Trophoblast cell (in vitro differentiated cells and primary cell): ENCODE measurements around the gene TUNAR.

Experiments used
- DNase-seq, 2 donors: peaks; one replicate each; pipeline ENCODE4 v3.0.0-alpha.2; 2016
- H2AFZ ChIP-seq: 2 replicates; pipeline ENCODE4 v1.6.1; 2013; ENCODE audit warnings: low read length, moderate library complexity, mild to moderate bottlenecking; ENCODE audit not compliant: insufficient read depth, poor library complexity
- H2AK5ac ChIP-seq: 2 replicates; pipeline ENCODE4 v1.6.1; 2013; ENCODE audit warnings: mild to moderate bottlenecking, low read length
- H2BK120ac ChIP-seq: 2 replicates; pipeline ENCODE4 v1.6.1; 2013; ENCODE audit warnings: low read length, mild to moderate bottlenecking, moderate library complexity; ENCODE audit not compliant: insufficient read depth, poor library complexity
- H2BK12ac ChIP-seq: 2 replicates; pipeline ENCODE4 v1.6.1; 2013; ENCODE audit warnings: mild to moderate bottlenecking, low read length, moderate library complexity
- H2BK5ac ChIP-seq: 2 replicates; pipeline ENCODE4 v1.6.1; 2013; ENCODE audit warnings: low read length, low read depth, moderate library complexity, mild to moderate bottlenecking; ENCODE audit not compliant: poor library complexity
- H3K14ac ChIP-seq: 2 replicates; pipeline ENCODE4 v1.6.1; 2013; ENCODE audit warnings: mild to moderate bottlenecking, low read length
- H3K18ac ChIP-seq: 2 replicates; pipeline ENCODE4 v1.6.1; 2013; ENCODE audit warnings: mild to moderate bottlenecking, low read length
- H3K23ac ChIP-seq: 2 replicates; pipeline ENCODE4 v1.6.1; 2013; ENCODE audit warnings: low read length
- H3K27ac ChIP-seq: 2 replicates; pipeline ENCODE4 v1.5.1; 2013; ENCODE audit warnings: low read depth, mild to moderate bottlenecking, inconsistent platforms, low read length, moderate library complexity
- H3K27me3 ChIP-seq: 2 replicates; pipeline ENCODE4 v1.6.1; 2013; ENCODE audit warnings: inconsistent platforms, mild to moderate bottlenecking, low read length, moderate library complexity; ENCODE audit not compliant: insufficient read depth
- H3K36me3 ChIP-seq, 2 experiments: 1 replicate in 1 of 2; 2 replicates in 1 of 2; pipeline ENCODE4 v1.6.1; 2013; ENCODE audit warnings: low read length in 2 of 2, mild to moderate bottlenecking in 2 of 2, moderate library complexity in 1 of 2; ENCODE audit not compliant: insufficient read depth in 2 of 2, control insufficient read depth in 1 of 2
- H3K4ac ChIP-seq: 2 replicates; pipeline ENCODE4 v1.6.1; 2013; ENCODE audit warnings: low read depth, mild to moderate bottlenecking, low read length, moderate library complexity
- H3K4me1 ChIP-seq, 2 experiments: 1 replicate in 1 of 2; 2 replicates in 1 of 2; pipeline ENCODE4 v1.6.1; 2013; ENCODE audit warnings: low read length in 2 of 2, mild to moderate bottlenecking in 2 of 2, moderate library complexity in 1 of 2; ENCODE audit not compliant: insufficient read depth in 2 of 2, control insufficient read depth in 1 of 2
- H3K4me2 ChIP-seq: 2 replicates; pipeline ENCODE4 v1.6.1; 2013; ENCODE audit warnings: inconsistent platforms, mild to moderate bottlenecking, low read length, moderate library complexity
- H3K4me3 ChIP-seq: 2 replicates; pipeline ENCODE4 v1.5.1; 2013; ENCODE audit warnings: mild to moderate bottlenecking, low read depth, low read length, inconsistent platforms
- H3K79me1 ChIP-seq: one replicate; pipeline ENCODE4 v1.6.1; 2013; ENCODE audit warnings: low read length
- H3K79me2 ChIP-seq: 2 replicates; pipeline ENCODE4 v1.6.1; 2013; ENCODE audit warnings: low read length, mild to moderate bottlenecking; ENCODE audit not compliant: control insufficient read depth, insufficient read depth, poor library complexity
- H3K9ac ChIP-seq: 2 replicates; pipeline ENCODE4 v1.6.1; 2013; ENCODE audit warnings: mild to moderate bottlenecking, low read length
- H3K9me3 ChIP-seq: 2 replicates; pipeline ENCODE4 v1.6.1; 2013; ENCODE audit warnings: low read depth, mild to moderate bottlenecking, control low read depth, inconsistent platforms, low read length; ENCODE audit not compliant: insufficient read depth
- H4K12ac ChIP-seq: 2 replicates; pipeline ENCODE4 v1.6.1; 2013; ENCODE audit warnings: low read depth, mild to moderate bottlenecking, low read length, moderate library complexity
- H4K8ac ChIP-seq: 2 replicates; pipeline ENCODE4 v1.6.1; 2013; ENCODE audit warnings: low read depth, mild to moderate bottlenecking, low read length, moderate library complexity
- H4K91ac ChIP-seq: one replicate; pipeline ENCODE4 v1.6.1; 2013; ENCODE audit warnings: low read depth, mild to moderate bottlenecking, low read length, moderate library complexity
- WGBS: extraction: QIAGEN DNeasy Blood & Tissue Kit; methylation state at CpG from one replicate; pipeline ENCODE4 v1.1.7; 2013; ENCODE audit warnings: missing lambda C conversion rate; ENCODE audit not compliant: insufficient read length, insufficient coverage; ENCODE audit errors: extremely low coverage; 5-methylcytosine and 5-hydroxymethylcytosine counted together

The TUNAR gene

DNA sequence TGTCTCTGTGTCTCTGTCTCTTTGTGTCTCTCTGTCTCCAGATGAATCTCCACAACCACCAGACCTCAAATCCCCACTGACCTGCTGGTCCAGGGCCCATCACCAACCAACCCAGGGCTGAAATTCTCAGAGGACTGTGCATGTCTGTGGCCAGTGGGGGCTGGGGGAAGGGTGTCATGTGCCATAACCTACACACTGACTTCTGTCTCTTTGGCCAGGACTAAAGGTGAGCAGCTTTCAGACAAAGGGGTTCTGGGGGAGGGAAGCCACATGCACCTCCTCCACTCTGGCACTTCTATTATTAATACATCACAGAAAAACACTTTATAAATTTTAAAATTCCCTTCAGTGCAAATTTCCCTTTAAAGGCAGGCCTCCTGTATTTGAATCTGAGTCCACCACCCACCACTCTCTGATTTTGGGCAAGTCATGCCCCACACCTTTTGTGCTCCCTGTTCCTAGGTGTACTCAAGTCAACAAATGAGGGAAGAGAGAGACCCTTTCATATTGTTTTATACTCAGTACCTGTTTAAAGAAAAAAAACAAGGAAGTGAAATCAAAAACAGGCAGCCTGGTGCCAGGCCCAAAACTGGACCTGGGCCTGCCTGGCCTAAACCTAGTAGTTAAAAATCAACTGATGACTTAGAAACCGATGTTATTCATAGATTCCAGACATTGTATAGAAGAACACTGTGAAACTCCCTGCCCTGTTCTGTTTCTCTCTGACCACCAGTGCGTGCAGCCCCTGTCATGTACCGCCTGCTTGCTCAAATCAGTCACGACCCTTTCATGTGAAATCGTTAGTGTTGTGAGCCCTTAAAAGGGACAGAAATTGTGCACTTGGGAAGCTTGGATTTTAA lies 80.2 kb downstream of the TUNAR start:
- no peak for DNase-seq
- Histone ChIP-seq H3K14ac (no peak overlapping the region), H3K9me3 (no peaks in the 10 kb centered on the region), H3K79me1 (no peaks in the 10 kb centered on the region), H3K27ac (no peak overlapping the region), H3K18ac (no peak overlapping the region), H3K4me3 (no peak overlapping the region), H3K27me3 (no peaks in the 10 kb centered on the region), H3K4ac (no peak overlapping the region), H2BK5ac (no peak overlapping the region), H2BK120ac (no peak overlapping the region), H3K23ac (no peak overlapping the region), H3K36me3 (no peaks in the 10 kb centered on the region), H3K4me1 (peaks cover 3 to 8% of the 10 kb centered on the region in 2 experiments), H2AFZ (no peak overlapping the region), H2AK5ac (no peak overlapping the region), H4K8ac (no peak overlapping the region), H4K12ac (no peak overlapping the region), H3K9ac (no peak overlapping the region), H4K91ac (no peak overlapping the region), H2BK12ac (no peak overlapping the region), H3K4me2 (no peak overlapping the region), H3K79me2 (no peaks in the 10 kb centered on the region)
- no CpG with 5 or more reads among the region's 5 CpGs for WGBS

DNA sequence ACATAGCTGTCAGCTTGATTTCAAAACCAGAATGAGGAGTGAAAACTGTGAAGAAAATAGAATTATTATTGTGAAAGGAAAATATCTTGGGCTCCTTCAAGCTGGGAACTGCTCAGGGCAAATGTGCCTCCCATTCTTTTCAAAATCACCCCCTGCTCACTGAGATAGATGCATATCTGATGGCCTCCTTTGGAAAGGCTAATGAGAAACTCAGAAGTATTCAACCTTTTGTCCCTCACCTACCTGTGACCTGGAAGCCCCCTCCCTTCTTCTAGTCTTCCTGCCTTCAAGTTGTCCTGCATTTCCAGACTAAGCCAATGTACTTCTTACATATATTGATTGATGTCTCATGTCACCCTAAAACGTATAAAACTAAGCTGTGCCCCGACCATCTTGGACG lies 81.5 kb downstream of the TUNAR start:
- H3K9me3 ChIP-seq: no peaks in the 10 kb centered on the region
- no peak overlapping the region for H3K4ac ChIP-seq
- no peak overlapping the region for H3K18ac ChIP-seq

DNA sequence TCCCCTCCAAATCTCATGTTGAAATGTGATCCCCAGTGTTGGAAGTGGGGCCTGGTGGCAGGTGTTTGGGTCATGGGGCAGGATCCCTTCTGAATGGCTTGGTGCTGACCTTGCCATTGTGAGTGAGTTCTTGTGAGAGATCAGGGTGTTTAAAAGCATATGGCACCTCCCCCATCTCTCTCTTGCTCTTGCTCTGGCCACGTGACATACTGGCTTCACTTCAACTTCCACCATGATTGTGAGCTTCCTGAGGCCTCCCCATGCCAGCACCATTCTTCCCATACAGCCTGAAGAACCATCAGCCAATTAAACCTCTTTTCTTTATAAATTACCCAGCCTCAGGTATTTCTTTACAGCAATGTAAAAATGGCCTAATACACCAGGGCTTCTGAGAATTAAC lies 82.7 kb downstream of the TUNAR start:
- Histone ChIP-seq H4K12ac (no peak overlapping the region), H3K14ac (no peak overlapping the region), H2AFZ (no peak overlapping the region), H3K9ac (no peak overlapping the region), H3K27me3 (no peaks in the 10 kb centered on the region), H3K36me3 (no peaks in the 10 kb centered on the region), H3K23ac (no peak overlapping the region), H2AK5ac (no peak overlapping the region), H2BK120ac (no peak overlapping the region), H3K4me3 (no peak overlapping the region), H3K79me2 (no peaks in the 10 kb centered on the region), H2BK12ac (no peak overlapping the region), H3K4me2 (no peak overlapping the region), H3K4ac (no peak overlapping the region), H3K4me1 (peaks cover 5 to 10% of the 10 kb centered on the region in 2 experiments), H4K91ac (no peak overlapping the region), H3K9me3 (no peaks in the 10 kb centered on the region), H3K18ac (no peak overlapping the region), H2BK5ac (no peak overlapping the region), H3K79me1 (no peaks in the 10 kb centered on the region), H4K8ac (no peak overlapping the region), H3K27ac (no peak overlapping the region)
- no CpG with 5 or more reads among the region's 1 CpG for WGBS
- no peak for DNase-seq

More for the DNA sequence above, 81.5 kb downstream of the TUNAR start:
- Histone ChIP-seq H2BK12ac (no peak overlapping the region), H2AFZ (no peak overlapping the region), H3K14ac (no peak overlapping the region), H3K27ac (no peak overlapping the region), H3K4me3 (no peak overlapping the region), H3K79me2 (no peaks in the 10 kb centered on the region), H3K23ac (no peak overlapping the region), H4K12ac (no peak overlapping the region), H4K8ac (no peak overlapping the region), H3K4me1 (peaks cover 5 to 10% of the 10 kb centered on the region in 2 experiments), H4K91ac (no peak overlapping the region), H3K27me3 (no peaks in the 10 kb centered on the region), H3K36me3 (no peaks in the 10 kb centered on the region), H2BK120ac (no peak overlapping the region), H3K9ac (no peak overlapping the region), H3K79me1 (no peaks in the 10 kb centered on the region), H2BK5ac (no peak overlapping the region), H3K4me2 (no peak overlapping the region), H2AK5ac (no peak overlapping the region)
- WGBS: no CpG with 5 or more reads among the region's 3 CpGs
- DNase-seq: no peak

DNA sequence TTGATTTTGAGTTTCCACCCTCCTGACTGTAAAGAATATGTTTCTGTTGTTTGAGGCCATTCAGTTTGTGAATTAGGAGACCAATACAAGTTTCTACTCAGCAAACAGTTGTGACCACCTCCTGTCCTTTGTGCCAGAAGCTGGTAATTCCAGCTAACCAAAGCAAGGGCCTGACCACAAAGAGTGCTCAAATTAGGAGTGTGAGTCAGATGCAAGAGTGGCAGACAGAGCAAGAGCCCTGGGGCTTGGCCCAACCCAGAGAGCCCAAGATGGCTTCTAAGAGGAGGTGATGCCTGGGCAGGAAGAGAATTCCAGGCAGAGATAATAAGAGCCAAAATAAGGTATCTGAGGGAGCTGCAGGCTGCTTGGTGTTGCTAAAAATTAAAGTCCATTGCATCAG lies 84.8 kb downstream of the TUNAR start:
- H3K18ac ChIP-seq: no peak overlapping the region
- H3K4me2 ChIP-seq: no peak overlapping the region
- no peak overlapping the region for H3K4ac ChIP-seq
- H4K91ac ChIP-seq: no peak overlapping the region
- no peak overlapping the region for H2BK5ac ChIP-seq
- no peak overlapping the region for H3K23ac ChIP-seq
- H4K8ac ChIP-seq: no peak overlapping the region
- no peak overlapping the region for H2BK120ac ChIP-seq
- no peak overlapping the region for H2AK5ac ChIP-seq
- no peak overlapping the region for H3K14ac ChIP-seq
- no peak for DNase-seq
- H3K9me3 ChIP-seq: no peaks in the 10 kb centered on the region
- no peaks in the 10 kb centered on the region for H3K79me1 ChIP-seq
- no peak overlapping the region for H4K12ac ChIP-seq
- no peaks in the 10 kb centered on the region for H3K79me2 ChIP-seq
- no peak overlapping the region for H3K4me3 ChIP-seq
- H2BK12ac ChIP-seq: no peak overlapping the region
- H3K27ac ChIP-seq: no peak overlapping the region
- no peaks in the 10 kb centered on the region for H3K36me3 ChIP-seq
- H3K27me3 ChIP-seq: no peaks in the 10 kb centered on the region
- H3K9ac ChIP-seq: no peak overlapping the region
- H3K4me1 ChIP-seq: peaks cover 5 to 10% of the 10 kb centered on the region in 2 experiments
- H2AFZ ChIP-seq: no peak overlapping the region
